Measurements from ENCODE around the gene FHOD3.
"Not testable (repeated sequence)": the region's sequence is repeated elsewhere in the genome, so short reads cannot be mapped to it uniquely, and the experiment has no call there.

The FHOD3 gene

DNA sequence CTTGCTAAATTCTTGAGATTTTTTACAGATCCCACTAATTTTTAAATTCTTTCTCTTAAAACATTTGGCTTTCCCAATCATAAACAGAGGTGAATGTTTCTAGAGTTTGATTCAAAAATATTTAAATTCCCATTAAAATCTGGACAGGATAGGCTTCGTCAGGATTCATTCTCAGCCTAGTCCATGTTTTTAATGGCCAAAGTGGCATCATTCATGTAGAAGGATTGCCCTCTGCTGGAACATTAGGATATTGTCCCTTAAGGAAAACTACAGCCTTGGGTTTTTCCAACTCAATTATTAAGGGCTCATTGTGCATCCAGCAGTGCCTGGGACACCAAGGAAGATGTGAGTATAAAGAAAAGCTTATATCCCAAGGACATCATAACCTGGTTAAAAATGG, 459.6 kb downstream of the FHOD3 start:
- no peak for DNase-seq (ENCODE audit: low read depth)

DNA sequence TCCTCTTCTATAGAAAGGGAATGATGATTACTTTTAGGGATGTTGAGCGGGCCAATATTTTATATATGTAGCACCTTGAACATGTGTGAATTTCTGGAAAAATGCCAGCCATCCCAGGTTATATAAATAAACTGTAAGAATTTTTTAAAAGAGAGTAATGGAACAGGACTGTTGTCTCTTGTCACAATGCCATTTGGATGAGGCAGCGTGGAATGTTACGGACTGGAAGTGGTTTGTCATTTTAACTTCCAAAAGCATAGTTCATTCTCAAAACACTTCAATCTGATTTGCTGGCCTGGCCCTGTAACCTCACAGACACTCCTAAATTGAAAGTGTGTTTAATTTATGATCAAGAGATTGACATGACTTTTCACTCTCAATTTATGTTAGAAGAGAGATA, 460.5 kb downstream of the FHOD3 start:
- DNase-seq (ENCODE audit: low read depth), result no peak

DNA sequence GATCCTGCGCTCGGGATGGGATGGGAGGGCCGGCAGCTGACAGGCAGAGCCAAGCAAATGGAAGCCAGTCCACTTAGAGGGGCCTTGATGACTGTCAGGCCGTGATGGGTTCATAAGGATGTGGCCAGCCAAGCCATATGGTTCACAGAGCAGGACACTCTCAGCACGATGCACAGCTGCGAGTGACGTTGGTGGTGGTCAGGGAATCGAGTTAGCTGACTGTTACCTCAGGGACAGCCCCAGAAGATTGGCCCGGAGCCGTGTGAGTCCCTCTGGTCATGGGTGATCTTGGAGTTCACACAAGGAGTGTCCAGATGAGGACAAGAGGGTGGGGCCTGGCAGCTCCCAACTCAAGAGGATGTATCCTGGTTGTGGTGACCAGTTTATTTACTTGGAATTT, 461.1 kb downstream of the FHOD3 start:
- DNase-seq (ENCODE audit: low read depth), result no peak

DNA sequence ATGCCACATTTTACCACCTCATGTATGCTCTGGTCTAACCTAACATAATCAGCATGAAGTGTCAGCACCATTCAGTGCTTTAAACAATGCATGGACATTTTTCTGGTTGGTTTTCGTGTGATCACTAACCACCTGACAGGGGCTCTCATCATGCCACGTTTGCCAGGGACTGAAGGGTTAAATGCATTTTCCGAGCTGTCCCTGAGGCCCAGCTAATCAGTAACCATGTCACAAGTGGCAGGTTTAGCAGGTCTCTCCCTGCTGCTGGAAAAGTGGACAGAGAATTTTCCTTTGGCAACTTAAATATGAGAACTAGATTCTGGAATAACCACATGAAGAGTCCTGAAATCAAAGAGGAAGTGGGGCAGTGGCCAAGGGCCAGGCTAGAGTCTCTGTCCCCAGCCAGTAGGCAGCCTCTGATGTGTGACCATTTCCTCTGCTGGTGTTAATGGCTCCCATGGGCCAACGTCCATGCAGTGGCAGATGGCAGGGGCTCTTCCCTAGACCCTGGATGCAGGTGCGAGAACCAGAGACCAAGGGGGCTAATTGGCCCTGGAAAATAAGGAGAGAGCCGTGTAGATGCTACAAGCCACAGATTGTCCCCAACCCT, 461.8 kb downstream of the FHOD3 start:
- DNase-seq (ENCODE audit: low read depth), result no peak

DNA sequence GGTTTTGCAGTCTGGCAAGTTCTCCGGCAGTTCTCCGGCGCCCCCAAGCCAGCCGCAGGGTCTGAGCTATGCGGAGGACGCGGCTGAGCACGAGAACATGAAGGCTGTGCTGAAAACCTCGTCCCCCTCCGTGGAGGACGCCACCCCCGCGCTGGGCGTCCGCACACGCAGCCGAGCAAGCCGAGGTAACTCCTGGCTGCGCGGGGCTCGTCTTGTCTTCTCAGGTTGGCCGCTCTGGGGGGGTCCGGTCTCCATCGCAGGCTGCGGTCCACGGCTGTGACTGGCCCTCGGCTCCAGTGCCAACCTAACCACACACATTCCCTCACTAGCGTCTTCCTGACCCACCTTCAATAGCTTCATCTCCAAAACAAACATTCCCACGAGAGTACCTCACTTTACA, 463.1 kb downstream of the FHOD3 start:
- no peak for DNase-seq (ENCODE audit: low read depth)

DNA sequence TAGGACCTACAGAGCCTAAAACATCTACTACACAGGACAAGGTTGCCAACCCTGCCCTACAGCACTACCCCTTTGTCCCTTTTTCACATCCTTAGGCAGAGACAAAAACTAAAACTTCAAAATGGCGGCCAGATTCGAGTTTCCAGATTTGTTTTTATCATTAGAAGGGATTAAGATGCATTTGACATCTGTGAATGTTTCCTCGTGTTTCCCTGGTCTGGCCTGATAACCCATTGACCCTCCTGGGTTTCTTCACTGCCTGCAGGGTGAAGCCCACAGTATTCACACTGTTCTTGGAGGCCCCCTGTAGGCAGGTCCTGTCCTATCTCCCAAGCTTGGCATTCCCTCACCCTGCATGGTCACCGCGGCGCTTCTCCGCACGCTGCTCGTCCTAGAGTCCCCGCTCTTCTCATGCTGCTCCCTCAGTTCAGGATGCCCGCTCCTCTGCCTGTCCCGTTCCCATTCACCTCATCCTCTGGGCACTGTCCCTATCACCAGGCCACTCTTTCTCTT, 463.7 kb downstream of the FHOD3 start:
- DNase-seq (ENCODE audit: low read depth), result no peak

DNA sequence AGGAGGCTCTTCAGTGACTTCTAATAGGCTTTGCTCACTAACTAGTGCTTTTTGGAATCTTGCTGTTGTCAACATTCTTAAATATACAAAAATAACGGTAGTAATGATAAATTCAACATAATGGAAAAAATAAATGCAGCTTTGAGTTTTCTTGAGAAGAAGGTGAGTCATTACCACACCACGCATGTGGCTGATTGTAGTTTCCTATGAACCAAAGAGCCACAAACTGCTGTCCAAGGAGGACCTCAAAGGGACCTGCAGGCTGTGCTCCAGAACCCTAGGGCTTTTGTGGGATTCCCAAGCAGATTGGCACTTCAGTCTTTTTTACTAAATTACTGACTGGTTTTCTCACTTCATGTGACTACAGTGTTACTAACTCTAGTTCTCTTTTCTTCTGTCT, 464.6 kb downstream of the FHOD3 start:
- no peak for DNase-seq (ENCODE audit: low read depth)

DNA sequence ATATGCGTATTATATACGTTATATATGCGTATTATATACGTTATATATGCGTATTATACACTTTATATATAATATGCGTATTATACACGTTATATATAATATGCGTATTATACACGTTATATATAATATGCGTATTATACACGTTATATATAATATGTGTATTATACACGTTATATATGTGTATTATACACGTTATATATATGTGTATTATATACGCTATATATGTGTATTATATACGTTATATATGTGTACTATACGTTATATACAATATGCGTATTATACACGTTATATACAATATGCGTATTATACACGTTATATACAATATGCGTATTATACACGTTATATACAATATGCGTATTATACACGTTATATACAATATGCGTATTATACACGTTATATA, 465.5 kb downstream of the FHOD3 start:
- DNase-seq (ENCODE audit: low read depth), result not testable (repeated sequence)

DNA sequence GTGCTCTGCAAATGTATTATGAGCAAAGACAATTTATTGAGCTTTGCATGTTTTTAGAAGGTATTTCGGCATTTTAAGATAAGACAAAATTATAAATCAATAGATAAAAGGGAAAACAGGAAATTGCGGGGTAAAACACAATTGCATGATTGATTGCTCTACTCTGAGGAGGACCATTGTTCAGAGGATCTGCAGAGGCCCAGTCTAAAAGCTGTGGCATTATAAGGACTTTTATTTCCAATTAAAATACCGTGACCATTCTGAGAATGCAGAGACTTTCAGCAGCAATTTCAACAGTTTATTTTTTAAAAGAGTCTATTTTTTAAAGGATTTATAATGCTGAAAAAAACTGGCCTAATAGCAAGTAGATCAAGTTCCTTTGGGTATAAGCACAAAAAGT, 469.3 kb downstream of the FHOD3 start:
- DNase-seq (ENCODE audit: low read depth), result no peak

DNA sequence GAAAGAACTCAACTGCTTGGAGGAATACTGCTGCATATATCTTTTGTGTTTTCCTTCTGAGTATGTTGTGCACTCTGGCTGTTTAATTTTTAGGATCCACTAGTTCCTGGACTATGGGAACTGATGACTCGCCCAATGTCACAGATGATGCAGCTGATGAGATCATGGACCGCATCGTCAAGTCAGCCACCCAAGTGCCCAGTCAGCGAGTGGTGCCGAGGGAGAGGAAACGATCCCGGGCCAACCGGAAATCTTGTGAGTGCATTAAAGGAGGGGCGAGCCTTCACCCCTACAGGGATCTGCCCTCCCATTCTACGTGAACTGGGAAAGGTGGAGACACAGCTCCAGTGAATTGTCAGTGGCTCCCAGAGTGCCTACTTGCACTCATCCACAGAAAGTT, 471.7 kb downstream of the FHOD3 start:
- DNase-seq (ENCODE audit: low read depth), result no peak

DNA sequence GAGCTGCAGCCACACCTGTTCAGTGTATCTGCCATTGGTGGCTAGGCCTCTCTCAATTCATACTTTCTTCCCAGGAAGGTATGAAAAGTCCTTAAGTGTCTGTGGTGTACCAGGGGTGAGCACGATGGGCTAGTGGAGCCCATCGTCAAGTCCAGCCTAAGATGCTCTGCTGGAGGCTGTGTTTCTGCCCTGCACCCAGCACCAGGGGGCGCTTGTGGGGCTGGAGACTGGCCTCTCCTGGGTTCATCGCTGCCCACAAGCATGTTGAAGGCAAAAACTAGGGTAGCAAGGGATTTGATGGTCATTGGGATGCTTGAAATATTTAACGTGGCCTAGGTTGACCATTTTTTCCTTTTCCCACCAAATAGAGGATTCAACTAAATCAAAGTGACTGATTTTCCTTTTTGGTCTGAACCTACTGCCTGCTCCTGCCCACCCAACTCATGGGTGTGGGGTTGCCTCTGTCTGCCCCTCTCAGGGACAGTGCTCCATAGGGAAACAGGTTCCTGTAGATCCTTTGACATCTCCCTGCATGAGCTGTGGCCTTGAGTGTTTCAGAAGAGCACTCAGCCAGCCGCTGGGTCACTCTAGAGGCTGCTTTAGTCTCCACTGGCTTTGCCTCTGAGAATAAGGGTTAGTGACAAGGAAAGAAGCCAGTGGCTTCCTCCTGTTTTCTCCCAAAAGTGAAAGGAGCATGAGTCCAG, 472.2 kb downstream of the FHOD3 start:
- no peak for DNase-seq (ENCODE audit: low read depth)

DNA sequence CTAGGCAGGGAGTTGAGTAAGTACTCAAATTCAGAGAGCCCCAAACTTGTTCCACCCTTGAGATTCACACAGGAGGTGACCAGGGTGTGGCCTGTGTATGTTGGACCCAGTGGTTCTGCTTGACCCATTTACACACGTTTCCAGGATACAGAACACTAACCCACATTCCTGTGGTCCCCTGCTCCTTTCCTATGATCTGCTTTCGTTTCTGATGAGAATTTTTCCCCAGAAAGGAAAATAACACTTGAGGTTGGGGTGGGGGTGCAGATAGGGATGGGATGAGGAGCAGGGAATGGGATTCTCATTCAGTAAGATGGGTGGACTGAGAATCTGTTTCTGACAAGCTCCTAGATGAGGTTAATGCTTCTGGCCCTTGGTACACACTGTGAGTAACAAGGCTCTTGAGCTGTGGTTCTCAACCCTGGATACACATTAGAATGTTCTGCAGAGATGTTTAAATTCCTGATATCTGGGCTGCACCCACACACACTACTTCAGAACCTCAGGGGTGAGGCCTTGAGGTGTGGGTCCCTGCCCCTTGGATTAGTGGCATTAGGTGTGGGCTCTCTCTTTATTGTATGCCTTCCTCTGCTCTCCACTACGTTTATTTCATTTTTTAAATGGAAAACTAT, 472.9 kb downstream of the FHOD3 start:
- DNase-seq (ENCODE audit: low read depth), result no peak

DNA sequence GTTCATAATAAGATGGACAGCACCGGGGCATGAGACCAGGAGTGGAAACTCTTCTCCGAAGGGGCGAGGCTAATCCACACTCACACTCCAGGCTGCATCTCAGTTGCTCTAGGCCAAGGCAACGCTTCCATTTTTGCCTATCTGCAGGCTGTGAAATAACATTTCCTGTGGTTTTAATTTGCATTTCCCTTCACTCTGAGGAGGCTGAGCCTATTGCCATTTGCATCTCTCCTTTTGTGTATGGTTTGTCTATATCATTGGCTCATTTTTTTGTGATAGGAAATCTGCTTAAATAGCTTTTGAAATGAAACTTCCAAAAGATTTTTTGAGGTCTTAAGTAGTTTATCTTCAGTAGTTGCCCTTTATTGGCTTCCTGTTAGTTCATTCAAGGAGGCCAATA, 473.7 kb downstream of the FHOD3 start:
- DNase-seq (ENCODE audit: low read depth), result no peak

DNA sequence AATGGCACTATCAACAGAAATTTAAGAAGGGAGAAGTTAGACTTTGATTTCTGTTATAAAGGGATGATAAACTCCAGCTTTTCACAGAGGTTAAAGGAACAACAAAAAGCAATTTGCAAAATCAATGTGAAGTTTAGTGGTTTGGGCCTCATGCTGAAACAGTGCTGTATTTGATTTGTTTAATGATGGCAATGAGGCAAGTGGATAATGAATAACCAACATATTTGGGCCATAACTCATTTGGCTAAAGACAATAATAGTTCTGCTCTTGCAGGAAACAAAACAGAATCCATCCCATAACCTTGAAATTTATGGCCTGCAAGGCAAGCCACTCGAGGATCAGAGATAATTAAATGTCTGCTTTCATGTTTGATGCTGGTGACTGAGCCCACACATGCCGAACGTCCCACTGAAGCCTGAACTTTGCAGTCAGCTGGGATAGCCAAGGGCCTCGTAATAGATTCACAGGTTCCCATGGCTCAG, 474.8 kb downstream of the FHOD3 start:
- no peak for DNase-seq (ENCODE audit: low read depth)

DNA sequence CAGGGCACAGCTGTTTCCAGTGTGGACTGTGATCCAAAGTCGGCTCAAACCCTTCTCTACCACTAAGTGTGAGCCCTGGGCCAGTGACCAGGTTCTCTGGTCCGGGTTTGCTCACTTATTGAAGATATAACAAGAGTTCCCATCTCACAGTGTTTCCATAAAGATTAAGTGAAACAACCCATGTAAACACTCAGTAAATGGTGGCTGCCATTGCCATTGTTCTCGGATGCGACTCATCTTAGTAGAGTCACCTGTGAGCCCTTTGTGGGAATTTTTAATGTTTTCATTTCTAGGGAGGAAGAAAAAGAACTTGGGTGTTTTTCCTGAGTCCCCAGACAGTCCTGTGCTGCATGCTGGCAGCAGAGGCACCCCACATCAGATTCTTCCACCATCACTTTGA, 477.9 kb downstream of the FHOD3 start:
- DNase-seq (ENCODE audit: low read depth), result no peak

DNA sequence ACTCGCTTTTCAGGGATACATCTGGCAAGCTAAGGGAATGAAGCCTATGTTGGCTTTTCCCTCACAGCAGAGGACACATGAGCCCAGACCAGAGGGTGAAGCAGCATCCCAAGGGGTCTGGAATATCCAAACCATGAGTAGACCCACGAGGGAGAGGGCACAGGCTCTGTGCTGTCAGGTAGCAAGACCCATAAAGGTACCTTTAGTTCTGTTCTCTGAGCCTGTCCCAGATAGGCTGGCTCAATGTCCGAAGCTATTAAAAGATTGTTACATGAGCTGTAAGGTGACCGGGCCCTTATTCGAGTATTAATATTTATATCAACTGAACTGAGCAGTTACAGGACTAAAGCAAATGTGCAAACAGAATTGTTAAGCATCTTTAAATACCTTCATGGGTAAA, 479.1 kb downstream of the FHOD3 start:
- DNase-seq (ENCODE audit: low read depth), result no peak

DNA sequence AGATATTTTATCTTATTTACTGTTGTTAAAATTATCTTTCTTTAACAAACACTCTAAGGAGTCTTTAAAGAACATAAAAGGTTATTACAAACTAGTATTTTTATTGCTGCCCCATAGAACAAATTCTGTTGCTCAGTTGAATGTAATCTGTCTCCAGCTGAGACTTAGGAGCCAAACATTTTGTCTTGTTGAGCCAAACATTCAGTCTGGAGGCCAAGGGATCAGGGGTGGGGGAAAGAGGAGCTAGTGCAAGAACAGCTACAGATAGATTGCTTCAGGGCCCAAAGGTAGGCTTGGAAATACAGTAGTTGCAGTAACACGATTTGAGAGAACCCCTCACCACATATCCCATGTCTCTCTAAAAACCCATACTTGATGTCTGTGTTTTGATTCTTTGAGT, 480.1 kb downstream of the FHOD3 start:
- DNase-seq (ENCODE audit: low read depth), result no peak

DNA sequence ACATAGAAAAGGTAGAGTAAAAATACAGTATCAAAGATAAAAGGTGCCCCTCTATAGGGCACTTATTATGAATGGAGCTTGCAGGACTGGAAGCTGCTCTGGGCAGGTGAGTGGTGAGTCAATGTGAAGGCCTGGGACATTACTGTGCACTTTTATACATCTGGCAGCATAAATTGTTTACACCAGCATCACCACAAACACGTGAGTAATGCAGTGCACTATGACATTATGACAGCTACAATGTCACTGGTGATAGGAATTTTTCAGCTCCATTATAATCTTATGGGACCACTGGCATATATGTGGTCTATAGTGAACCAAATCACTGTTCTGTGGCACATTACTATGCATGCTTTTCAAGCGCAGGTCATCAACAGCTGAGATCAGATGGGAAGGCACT, 483.2 kb downstream of the FHOD3 start:
- no peak for DNase-seq (ENCODE audit: low read depth)

DNA sequence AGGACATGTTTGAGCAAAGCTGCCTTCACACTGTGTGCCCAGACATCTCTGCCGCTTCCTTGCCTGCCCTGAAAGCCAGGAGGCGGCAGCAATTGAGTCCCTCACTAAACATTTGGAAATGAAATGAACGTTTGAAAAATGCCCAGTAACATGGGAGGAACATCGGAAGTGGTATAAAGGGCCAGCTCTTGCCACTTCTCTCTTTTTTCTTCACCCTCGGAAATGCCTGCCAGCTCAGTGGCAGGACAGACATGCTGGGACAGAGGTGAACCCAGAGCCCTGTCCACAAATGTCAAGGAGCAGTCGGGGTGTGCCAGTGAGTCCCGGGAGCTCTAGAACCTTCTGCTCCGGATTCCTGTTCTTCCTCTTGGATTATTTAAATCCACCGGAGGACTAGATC, 485.2 kb downstream of the FHOD3 start:
- DNase-seq (ENCODE audit: low read depth), result no peak

DNA sequence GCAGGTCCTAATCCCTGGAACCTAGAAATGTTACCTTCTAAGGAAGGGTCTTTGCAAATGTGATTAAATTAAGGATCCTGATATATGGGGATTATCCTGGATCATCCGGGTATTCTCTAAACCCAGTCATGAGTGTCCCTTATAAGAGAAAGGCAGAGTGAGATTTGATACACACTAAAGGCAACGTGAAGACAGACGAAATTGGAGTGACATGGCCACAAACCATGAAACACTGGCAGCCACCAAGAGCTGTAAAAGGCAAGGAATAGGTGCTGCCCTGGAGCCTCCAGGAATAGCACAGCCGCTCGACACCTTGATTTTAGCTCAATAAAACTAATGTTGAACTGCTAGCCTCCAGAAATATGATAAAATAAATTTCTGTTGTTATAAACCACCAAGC, 486.3 kb downstream of the FHOD3 start:
- DNase-seq (ENCODE audit: low read depth), result no peak

DNA sequence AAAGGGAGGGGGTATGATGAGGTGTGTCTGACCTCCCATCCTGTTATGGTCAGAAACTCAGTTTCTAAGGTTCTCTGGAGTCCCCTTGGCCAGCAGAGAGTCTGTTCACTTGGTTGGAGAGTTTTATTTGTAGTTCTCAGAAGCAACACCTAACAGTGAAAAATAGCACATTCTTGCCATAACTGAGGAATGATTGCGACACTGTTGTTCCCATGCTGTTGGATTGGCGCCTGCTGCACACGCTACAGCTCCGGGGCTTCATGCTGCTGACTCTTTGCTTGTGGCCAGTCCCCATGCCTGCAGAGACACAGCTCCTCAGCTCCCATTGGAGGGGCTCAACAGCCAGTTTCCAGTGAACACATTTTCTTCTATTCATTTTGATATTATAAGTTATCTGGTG, 489.2 kb downstream of the FHOD3 start:
- DNase-seq (ENCODE audit: low read depth), result no peak

DNA sequence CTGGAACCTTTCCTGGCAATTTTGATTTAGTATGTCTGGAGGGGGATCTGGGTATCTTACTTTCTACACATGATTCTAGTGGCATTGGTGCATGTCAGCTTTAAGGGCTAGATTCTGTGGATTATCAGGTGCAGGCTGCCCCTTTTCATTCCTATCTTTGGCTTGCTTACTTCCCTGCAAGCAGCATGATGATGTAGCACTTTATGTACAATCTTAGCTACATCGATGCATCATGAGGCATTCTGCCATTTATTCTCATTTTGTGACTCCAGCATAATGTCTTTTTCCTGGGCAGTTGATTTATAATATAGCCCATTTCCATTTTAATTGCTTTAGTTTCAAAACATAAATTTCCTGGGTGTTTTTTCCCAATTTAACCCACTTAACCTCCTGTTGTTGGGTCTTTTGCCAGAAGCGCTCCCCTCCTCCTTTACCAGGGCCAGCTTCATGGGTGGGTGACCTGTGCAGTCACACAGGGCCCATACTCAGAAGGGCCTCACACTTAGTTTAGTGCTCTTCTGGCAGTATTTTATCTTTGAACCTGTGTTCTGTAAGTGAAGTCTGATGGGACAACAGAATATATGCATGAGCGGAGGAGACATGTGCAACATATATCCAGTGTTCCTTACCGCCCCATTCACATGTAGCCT, 495.2 kb downstream of the FHOD3 start:
- DNase-seq (ENCODE audit: low read depth), result no peak

Data from activated T-cell treated with anti-CD3 and anti-CD28 coated beads for 1 hour (primary cell).